ENCODE results near the gene PPIE.

DNA sequence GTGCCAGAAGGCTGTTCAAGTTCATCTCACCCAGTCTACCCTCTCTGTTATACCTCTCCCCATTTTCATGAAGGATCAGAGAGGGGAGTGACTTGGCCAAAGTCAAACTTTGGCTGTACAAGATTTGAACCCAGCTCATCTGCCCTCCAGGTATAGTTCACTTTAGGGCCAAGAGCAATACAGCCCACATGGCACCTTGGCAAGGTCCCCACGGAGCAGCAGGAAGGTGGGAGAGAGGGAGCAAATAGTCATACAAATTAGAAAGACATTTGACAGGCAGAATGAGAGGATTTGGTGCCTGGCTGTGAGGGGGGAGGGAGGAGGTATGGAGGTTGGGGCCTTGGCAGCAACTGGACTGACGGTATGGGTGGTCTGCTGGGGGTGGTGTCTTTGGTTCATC is 48.5 kb upstream of the PPIE start:
- TF ChIP-seq, protein P1, sequence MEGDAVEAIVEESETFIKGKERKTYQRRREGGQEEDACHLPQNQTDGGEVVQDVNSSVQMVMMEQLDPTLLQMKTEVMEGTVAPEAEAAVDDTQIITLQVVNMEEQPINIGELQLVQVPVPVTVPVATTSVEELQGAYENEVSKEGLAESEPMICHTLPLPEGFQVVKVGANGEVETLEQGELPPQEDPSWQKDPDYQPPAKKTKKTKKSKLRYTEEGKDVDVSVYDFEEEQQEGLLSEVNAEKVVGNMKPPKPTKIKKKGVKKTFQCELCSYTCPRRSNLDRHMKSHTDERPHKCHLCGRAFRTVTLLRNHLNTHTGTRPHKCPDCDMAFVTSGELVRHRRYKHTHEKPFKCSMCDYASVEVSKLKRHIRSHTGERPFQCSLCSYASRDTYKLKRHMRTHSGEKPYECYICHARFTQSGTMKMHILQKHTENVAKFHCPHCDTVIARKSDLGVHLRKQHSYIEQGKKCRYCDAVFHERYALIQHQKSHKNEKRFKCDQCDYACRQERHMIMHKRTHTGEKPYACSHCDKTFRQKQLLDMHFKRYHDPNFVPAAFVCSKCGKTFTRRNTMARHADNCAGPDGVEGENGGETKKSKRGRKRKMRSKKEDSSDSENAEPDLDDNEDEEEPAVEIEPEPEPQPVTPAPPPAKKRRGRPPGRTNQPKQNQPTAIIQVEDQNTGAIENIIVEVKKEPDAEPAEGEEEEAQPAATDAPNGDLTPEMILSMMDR (IDR thresholded peaks at IDR 0.05), result no peak
- TF ChIP-seq FOXM1 (IDR thresholded peaks at IDR 0.05; ENCODE audit: low read depth), result no peak
- no peak for TF ChIP-seq RAD21 (IDR thresholded peaks at IDR 0.05; ENCODE audit: low read length)
- TF ChIP-seq, protein P2, sequence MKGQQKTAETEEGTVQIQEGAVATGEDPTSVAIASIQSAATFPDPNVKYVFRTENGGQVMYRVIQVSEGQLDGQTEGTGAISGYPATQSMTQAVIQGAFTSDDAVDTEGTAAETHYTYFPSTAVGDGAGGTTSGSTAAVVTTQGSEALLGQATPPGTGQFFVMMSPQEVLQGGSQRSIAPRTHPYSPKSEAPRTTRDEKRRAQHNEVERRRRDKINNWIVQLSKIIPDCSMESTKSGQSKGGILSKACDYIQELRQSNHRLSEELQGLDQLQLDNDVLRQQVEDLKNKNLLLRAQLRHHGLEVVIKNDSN (IDR thresholded peaks at IDR 0.05; ENCODE audit: borderline replicate concordance, low read depth), result no peak
- no peak for TF ChIP-seq NFIC (IDR thresholded peaks at IDR 0.05; ENCODE audit: borderline replicate concordance)

Measured in SK-N-SH (cell line).